NCI-H774 (cell line): ENCODE measurements around the gene SBDS.
A peak's percentile ranks its signal among the peaks of the same experiment; 100 is the strongest.
"Not testable (repeated sequence)": the region's sequence is repeated elsewhere in the genome, so short reads cannot be mapped to it uniquely, and the experiment has no call there.

Experiments
- DNase-seq: peaks from one replicate; lab custom pipeline; 2025; lab: John Stamatoyannopoulos, UW

SBDS gene

GRCh38 chr7:66995050-66995776, at the start of gene SBDS:
Gene SBDS, minus strand, starts transcription at chr7:66995586. Its CDS starts 169 bp downstream, at chr7:66995417.
- DNase-seq = peak; percentile 97

- not testable (repeated sequence) for DNase-seq
Measured at GRCh38 chr7:67043559-67043930, 48.2 kb upstream of the SBDS start.

- not testable (repeated sequence) for DNase-seq
Measured at GRCh38 chr7:67042781-67043558, 47.6 kb upstream of the SBDS start.

GRCh38 chr7:67040832-67041231, 45.4 kb upstream of the SBDS start:
- DNase-seq = not testable (repeated sequence)

- DNase-seq = peak; percentile 47
Measured at GRCh38 chr7:67036432-67037395, 41.3 kb upstream of the SBDS start.

GRCh38 chr7:67033251-67033650, 37.9 kb upstream of the SBDS start:
- DNase-seq = no peak

- not testable (repeated sequence) for DNase-seq
Measured at GRCh38 chr7:67031685-67032084, 36.3 kb upstream of the SBDS start.

- DNase-seq = not testable (repeated sequence)
Measured at GRCh38 chr7:67025459-67025858, 30.1 kb upstream of the SBDS start.

- DNase-seq = no peak
Measured at GRCh38 chr7:67022511-67022910, 27.1 kb upstream of the SBDS start.

- DNase-seq = no peak
Measured at GRCh38 chr7:67021260-67021659, 25.9 kb upstream of the SBDS start.

- no peak for DNase-seq
Measured at GRCh38 chr7:67019562-67020390, 24.4 kb upstream of the SBDS start.

- no peak for DNase-seq
Measured at GRCh38 chr7:67018940-67019339, 23.6 kb upstream of the SBDS start.

GRCh38 chr7:67017971-67018370, 22.6 kb upstream of the SBDS start:
- not testable (repeated sequence) for DNase-seq

- not testable (repeated sequence) for DNase-seq
Measured at GRCh38 chr7:67014076-67014622, 18.8 kb upstream of the SBDS start.

GRCh38 chr7:67009677-67010076, 14.3 kb upstream of the SBDS start:
- not testable (repeated sequence) for DNase-seq

- DNase-seq = no peak
Measured at GRCh38 chr7:67008260-67008659, 12.9 kb upstream of the SBDS start.

GRCh38 chr7:67006965-67007364, 11.6 kb upstream of the SBDS start:
- no peak for DNase-seq

GRCh38 chr7:67004145-67004544, 8.8 kb upstream of the SBDS start:
- DNase-seq = not testable (repeated sequence)

GRCh38 chr7:67000601-67001258, 5.3 kb upstream of the SBDS start:
- not testable (repeated sequence) for DNase-seq

- DNase-seq = peak; percentile 95
Measured at GRCh38 chr7:66996444-66997191, 1.2 kb upstream of the SBDS start, which contains the start of gene TYW1. Gene TYW1, plus strand, starts transcription at chr7:66996833. Its CDS starts 146 bp downstream, at chr7:66996979.
